Cardiac fibroblast (primary cell): ENCODE measurements around the gene PGRMC2.

Source experiments
- DNase-seq, 2 donors: peaks; one replicate each; pipeline versions ENCODE4 v3.0.0 to v3.0.0-alpha.2; 2010; ENCODE audit warnings: low read depth in 2 of 2
- H3K4me3 ChIP-seq, 2 donors: replicated peaks in 1 of 2; 1 replicate in 1 of 2; 2 replicates in 1 of 2; pipeline ENCODE4 v1.5.1; 2011; ENCODE audit warnings: low read depth in 2 of 2, low read length in 2 of 2, mild to moderate bottlenecking in 2 of 2, moderate library complexity in 1 of 2
- CTCF ChIP-seq: IDR thresholded peaks from one replicate; pipeline ENCODE4 v1.5.1; 2011; ENCODE audit warnings: low read depth, mild to moderate bottlenecking, low read length, inconsistent platforms

The PGRMC2 gene

GRCh38 chr4:128287141-128287870, at the start of gene PGRMC2:
PGRMC2 (minus strand) TSS chr4:128287813; CDS start chr4:128287790, 23 bp downstream.
- TF ChIP-seq CTCF, result no peak
- peak; percentile 29 to 47 for DNase-seq
- H3K4me3 ChIP-seq, result peak within 1 kb of the TSS; percentile 78 to 88

GRCh38 chr4:128335541-128335940, 47.9 kb upstream of the PGRMC2 start:
- no peak overlapping the region for H3K4me3 ChIP-seq
- DNase-seq, result peak in 1 of 2 donors; percentile 45
- TF ChIP-seq CTCF, result no peak

DNA sequence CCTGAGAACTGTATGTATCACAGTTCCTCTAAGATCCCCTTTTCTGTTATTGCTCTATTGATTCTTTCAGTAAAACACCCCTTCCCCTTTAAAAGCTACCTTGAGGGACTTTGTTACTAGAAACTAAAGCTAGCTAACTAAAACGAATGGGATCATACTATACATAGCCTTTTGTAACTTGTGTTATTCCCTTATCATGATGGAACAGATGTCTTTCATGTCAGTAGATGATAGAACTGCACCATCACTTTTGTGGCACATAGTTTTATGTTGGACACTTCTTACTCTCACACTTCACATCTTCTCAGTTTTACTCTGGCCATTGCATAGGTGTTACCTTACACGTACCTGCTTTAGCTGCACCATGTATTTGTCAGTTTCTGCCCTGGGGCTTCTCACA, 46.6 kb upstream of the PGRMC2 start:
- no peak for DNase-seq
- no peak overlapping the region for H3K4me3 ChIP-seq
- no peak for TF ChIP-seq CTCF

- DNase-seq, result peak in 1 of 2 donors; percentile 33
- no peak for TF ChIP-seq CTCF
- H3K4me3 ChIP-seq, result no peak overlapping the region
Measured at GRCh38 chr4:128333309-128334018, 45.9 kb upstream of the PGRMC2 start.

- no peak for TF ChIP-seq CTCF
- no peak for DNase-seq
- H3K4me3 ChIP-seq, result no peak overlapping the region
Measured at GRCh38 chr4:128332081-128332480, 44.5 kb upstream of the PGRMC2 start.

- H3K4me3 ChIP-seq, result no peak overlapping the region
- no peak for TF ChIP-seq CTCF
- no peak for DNase-seq
Measured at GRCh38 chr4:128329638-128330037, 42.0 kb upstream of the PGRMC2 start.
